Right lobe of liver (tissue), 4 donors: ENCODE data around the gene PCED1A.

ENCODE experiments used
- CTCF ChIP-seq, 4 donors: fragments of 200-600 bp in 3 of 4; fragments of 450-650 bp in 1 of 4; IDR thresholded peaks; one replicate each; pipeline versions ENCODE4 v1.5.1 to v1.8.0; 2016 to 2022; ENCODE audit warnings: antibody characterized with exemption in 4 of 4, mild to moderate bottlenecking in 2 of 4
- POLR2A ChIP-seq: fragments of 450-650 bp; IDR thresholded peaks from one replicate; pipeline ENCODE4 v1.6.1; 2017; ENCODE audit warnings: antibody characterized with exemption, mild to moderate bottlenecking
- donor health status: DM: no; HTN: no; CAD: no.
- donor health status: DM: no; HTN: no; CAD: no.
- donor health status: DM: no; HTN: yes; CAD: no.

- TF ChIP-seq CTCF (IDR thresholded peaks at IDR 0.05) (no peak), POLR2A (no peak)
These were observed 30.8 kb downstream of the PCED1A start for GRCh38 chr20:2809690-2810089.
